Measurements from ENCODE around the gene FIBP.
A peak's percentile ranks its signal among the peaks of the same experiment; 100 is the strongest.

Gene FIBP

GRCh38 chr11:65859095-65859811 lies 29.0 kb downstream of the FIBP start:
- peak overlapping the region; percentile 83 for H3K4me2 ChIP-seq (ENCODE audit: low read length)
- H3K36me3 ChIP-seq (ENCODE audit: insufficient read depth, low read length), result peaks cover 58% of the 10 kb centered on the region
- peak overlapping the region; percentile 97 for H3K9ac ChIP-seq (ENCODE audit: low read depth, low read length)
- no peaks in the 10 kb centered on the region for H3K27me3 ChIP-seq (ENCODE audit: control insufficient read depth, insufficient read depth, low read length)
- H3K4me3 ChIP-seq (ENCODE audit: low read length), result peak overlapping the region; percentile 96
- H3K9me3 ChIP-seq (replicated peaks; ENCODE audit: low read length), result no peaks in the 10 kb centered on the region
- H3K4me1 ChIP-seq (ENCODE audit: control insufficient read depth, insufficient read depth, low read length), result peaks cover 45% of the 10 kb centered on the region

GRCh38 chr11:65858681-65859087 lies 29.6 kb downstream of the FIBP start:
- Histone ChIP-seq H3K27me3 (ENCODE audit: control insufficient read depth, insufficient read depth, low read length) (no peaks in the 10 kb centered on the region), H3K4me1 (ENCODE audit: control insufficient read depth, insufficient read depth, low read length) (peaks cover 47% of the 10 kb centered on the region), H3K9ac (ENCODE audit: low read depth, low read length) (peak overlapping the region; percentile 97), H3K4me2 (ENCODE audit: low read length) (peak overlapping the region; percentile 83), H3K9me3 (replicated peaks; ENCODE audit: low read length) (no peaks in the 10 kb centered on the region), H3K4me3 (ENCODE audit: low read length) (peak overlapping the region; percentile 96), H3K36me3 (ENCODE audit: insufficient read depth, low read length) (peaks cover 58% of the 10 kb centered on the region)

- Histone ChIP-seq H3K9me3 (replicated peaks; ENCODE audit: low read length) (no peaks in the 10 kb centered on the region), H3K9ac (ENCODE audit: low read depth, low read length) (peak within 1 kb of the TSS; percentile 97), H3K27me3 (ENCODE audit: control insufficient read depth, insufficient read depth, low read length) (no peaks in the 10 kb centered on the region), H3K36me3 (ENCODE audit: insufficient read depth, low read length) (peaks cover 58% of the 10 kb centered on the region), H3K4me1 (ENCODE audit: control insufficient read depth, insufficient read depth, low read length) (peaks cover 44% of the 10 kb centered on the region), H3K4me2 (ENCODE audit: low read length) (peak within 1 kb of the TSS; percentile 95), H3K4me3 (ENCODE audit: low read length) (peak within 1 kb of the TSS; percentile 96)
Measured at GRCh38 chr11:65857853-65858680, 30.2 kb downstream of the FIBP start, which contains the start of gene CFL1. Gene CFL1, minus strand, starts transcription at chr11:65858180. Its CDS starts 81 bp downstream, at chr11:65858099.

GRCh38 chr11:65857500-65857852 lies 30.8 kb downstream of the FIBP start:
- H3K4me1 ChIP-seq (ENCODE audit: control insufficient read depth, insufficient read depth, low read length), result peaks cover 39% of the 10 kb centered on the region
- H3K36me3 ChIP-seq (ENCODE audit: insufficient read depth, low read length), result peaks cover 58% of the 10 kb centered on the region
- H3K9me3 ChIP-seq (replicated peaks; ENCODE audit: low read length), result no peaks in the 10 kb centered on the region
- H3K4me2 ChIP-seq (ENCODE audit: low read length), result peak overlapping the region; percentile 95
- no peaks in the 10 kb centered on the region for H3K27me3 ChIP-seq (ENCODE audit: control insufficient read depth, insufficient read depth, low read length)
- peak overlapping the region; percentile 89 for H3K4me3 ChIP-seq (ENCODE audit: low read length)
- peak overlapping the region; percentile 97 for H3K9ac ChIP-seq (ENCODE audit: low read depth, low read length)

- H3K9ac ChIP-seq (ENCODE audit: low read depth, low read length), result peak overlapping the region; percentile 97
- peak overlapping the region; percentile 95 for H3K4me2 ChIP-seq (ENCODE audit: low read length)
- H3K4me3 ChIP-seq (ENCODE audit: low read length), result peak overlapping the region; percentile 89
- H3K27me3 ChIP-seq (ENCODE audit: control insufficient read depth, insufficient read depth, low read length), result no peaks in the 10 kb centered on the region
- peaks cover 58% of the 10 kb centered on the region for H3K36me3 ChIP-seq (ENCODE audit: insufficient read depth, low read length)
- no peaks in the 10 kb centered on the region for H3K9me3 ChIP-seq (replicated peaks; ENCODE audit: low read length)
- H3K4me1 ChIP-seq (ENCODE audit: control insufficient read depth, insufficient read depth, low read length), result peaks cover 35% of the 10 kb centered on the region
Measured at GRCh38 chr11:65856689-65857499, 31.4 kb downstream of the FIBP start.

GRCh38 chr11:65855927-65856363 lies 32.3 kb downstream of the FIBP start:
- Histone ChIP-seq H3K27me3 (ENCODE audit: control insufficient read depth, insufficient read depth, low read length) (no peaks in the 10 kb centered on the region), H3K36me3 (ENCODE audit: insufficient read depth, low read length) (peaks cover 64% of the 10 kb centered on the region), H3K4me1 (ENCODE audit: control insufficient read depth, insufficient read depth, low read length) (peaks cover 27% of the 10 kb centered on the region), H3K4me3 (ENCODE audit: low read length) (peak overlapping the region; percentile 89), H3K9ac (ENCODE audit: low read depth, low read length) (peak overlapping the region; percentile 97), H3K4me2 (ENCODE audit: low read length) (peak overlapping the region; percentile 95), H3K9me3 (replicated peaks; ENCODE audit: low read length) (no peaks in the 10 kb centered on the region)

- H3K36me3 ChIP-seq (ENCODE audit: insufficient read depth, low read length), result peaks cover 66% of the 10 kb centered on the region
- H3K9me3 ChIP-seq (replicated peaks; ENCODE audit: low read length), result no peaks in the 10 kb centered on the region
- no peaks in the 10 kb centered on the region for H3K27me3 ChIP-seq (ENCODE audit: control insufficient read depth, insufficient read depth, low read length)
- no peak overlapping the region for H3K4me3 ChIP-seq (ENCODE audit: low read length)
- no peak overlapping the region for H3K9ac ChIP-seq (ENCODE audit: low read depth, low read length)
- peaks cover 27% of the 10 kb centered on the region for H3K4me1 ChIP-seq (ENCODE audit: control insufficient read depth, insufficient read depth, low read length)
- H3K4me2 ChIP-seq (ENCODE audit: low read length), result peak overlapping the region; percentile 95
Measured at GRCh38 chr11:65854852-65855837, 33.1 kb downstream of the FIBP start.

- Histone ChIP-seq H3K4me2 (ENCODE audit: low read length) (no peak overlapping the region), H3K4me3 (ENCODE audit: low read length) (no peak overlapping the region), H3K27me3 (ENCODE audit: control insufficient read depth, insufficient read depth, low read length) (no peaks in the 10 kb centered on the region), H3K9me3 (replicated peaks; ENCODE audit: low read length) (no peaks in the 10 kb centered on the region), H3K9ac (ENCODE audit: low read depth, low read length) (no peak overlapping the region), H3K4me1 (ENCODE audit: control insufficient read depth, insufficient read depth, low read length) (peaks cover 20% of the 10 kb centered on the region), H3K36me3 (ENCODE audit: insufficient read depth, low read length) (peaks cover 66% of the 10 kb centered on the region)
Measured at GRCh38 chr11:65854161-65854592, 34.1 kb downstream of the FIBP start.

GRCh38 chr11:65853246-65853979 lies 34.9 kb downstream of the FIBP start:
- Histone ChIP-seq H3K27me3 (ENCODE audit: control insufficient read depth, insufficient read depth, low read length) (no peaks in the 10 kb centered on the region), H3K4me1 (ENCODE audit: control insufficient read depth, insufficient read depth, low read length) (peaks cover 20% of the 10 kb centered on the region), H3K9me3 (replicated peaks; ENCODE audit: low read length) (no peaks in the 10 kb centered on the region), H3K4me3 (ENCODE audit: low read length) (no peak overlapping the region), H3K4me2 (ENCODE audit: low read length) (no peak overlapping the region), H3K9ac (ENCODE audit: low read depth, low read length) (no peak overlapping the region), H3K36me3 (ENCODE audit: insufficient read depth, low read length) (peaks cover 66% of the 10 kb centered on the region)
